ENCODE measurements around the gene CEP57. TPM values are rescaled to one million over a fixed set of nuclear protein-coding genes. Genes with fewer than 3 reads are reported as not detected.

The CEP57 gene
- total RNA-seq, 1 experiment from 2014 or later, result 125 TPM

DNA sequence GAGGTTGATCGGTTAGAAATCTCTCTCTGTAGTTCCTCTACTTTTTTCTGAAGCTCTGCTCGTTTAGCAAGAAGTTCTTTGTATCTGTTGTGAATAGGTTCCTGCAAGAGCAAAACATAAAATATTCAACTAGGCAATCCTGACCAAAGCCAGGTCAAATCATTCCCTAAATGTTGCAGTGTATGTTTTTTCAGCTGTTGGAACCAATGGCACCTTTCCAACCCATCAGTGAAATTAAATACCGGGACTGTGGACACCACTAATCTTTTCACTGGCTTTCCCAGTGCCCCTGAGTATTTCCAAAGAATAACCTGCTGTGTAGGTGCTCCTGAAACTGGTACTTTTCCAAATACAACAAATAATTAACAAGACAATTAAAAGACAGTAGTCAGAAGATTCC lies 45.1 kb downstream of the CEP57 start:
- Mint-ChIP-seq H3K4me3 (ENCODE audit: unreplicated experiment) (no peak overlapping the region), H3K9me3 (ENCODE audit: unreplicated experiment) (no peaks in the 10 kb centered on the region), H3K36me3 (ENCODE audit: insufficient read depth, unreplicated experiment) (peaks cover 88% of the 10 kb centered on the region), H3K4me1 (ENCODE audit: low read depth, unreplicated experiment) (peaks cover 6% of the 10 kb centered on the region), H3K27me3 (ENCODE audit: insufficient read depth, unreplicated experiment) (no peaks in the 10 kb centered on the region), H3K27ac (ENCODE audit: unreplicated experiment) (no peak overlapping the region)
- CTCF ChIA-PET, result interaction anchor here (0.6 to 1.9 kb wide), 17 partner anchors 14 to 681 kb away, joined by 3 to 47 read pairs (median 5); partner anchors contain the start of genes CCDC82, JRKL, MAML2 and MTMR2
- POLR2A ChIA-PET, result interaction anchor here (1.4 kb wide), 1 partner anchor 554 kb away, joined by 10 read pairs; the partner anchor contains the start of genes CCDC82 and JRKL
- Histone ChIP-seq H3K9me3 (no peaks in the 10 kb centered on the region), H3K4me1 (no peaks in the 10 kb centered on the region; the same call in 1 of the 2 replicates), H3K4me3 (ENCODE audit: low read depth, low read length) (no peak overlapping the region), H3K36me3 (ENCODE audit: control insufficient read depth, insufficient read depth, low read length) (0 out of 2 replicates have a peak, but pooled peaks cover 2% of the 10 kb centered on the region), H3K27me3 (replicated peaks; ENCODE audit: control insufficient read depth, insufficient read depth, low read length) (no peaks in the 10 kb centered on the region)
- DNase-seq, result no peak
- BruUV-seq (replicated peaks), result no TSS peak
- TF ChIP-seq, protein P1, sequence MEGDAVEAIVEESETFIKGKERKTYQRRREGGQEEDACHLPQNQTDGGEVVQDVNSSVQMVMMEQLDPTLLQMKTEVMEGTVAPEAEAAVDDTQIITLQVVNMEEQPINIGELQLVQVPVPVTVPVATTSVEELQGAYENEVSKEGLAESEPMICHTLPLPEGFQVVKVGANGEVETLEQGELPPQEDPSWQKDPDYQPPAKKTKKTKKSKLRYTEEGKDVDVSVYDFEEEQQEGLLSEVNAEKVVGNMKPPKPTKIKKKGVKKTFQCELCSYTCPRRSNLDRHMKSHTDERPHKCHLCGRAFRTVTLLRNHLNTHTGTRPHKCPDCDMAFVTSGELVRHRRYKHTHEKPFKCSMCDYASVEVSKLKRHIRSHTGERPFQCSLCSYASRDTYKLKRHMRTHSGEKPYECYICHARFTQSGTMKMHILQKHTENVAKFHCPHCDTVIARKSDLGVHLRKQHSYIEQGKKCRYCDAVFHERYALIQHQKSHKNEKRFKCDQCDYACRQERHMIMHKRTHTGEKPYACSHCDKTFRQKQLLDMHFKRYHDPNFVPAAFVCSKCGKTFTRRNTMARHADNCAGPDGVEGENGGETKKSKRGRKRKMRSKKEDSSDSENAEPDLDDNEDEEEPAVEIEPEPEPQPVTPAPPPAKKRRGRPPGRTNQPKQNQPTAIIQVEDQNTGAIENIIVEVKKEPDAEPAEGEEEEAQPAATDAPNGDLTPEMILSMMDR (IDR thresholded peaks at IDR 0.05; ENCODE audit: insufficient read depth in 1 of 2, low read depth in 1 of 2, low read length in 1 of 2, severe bottlenecking in 1 of 2, unreplicated experiment in 1 of 2), result no peak
- intact Hi-C loops (cut with micrococcal nuclease; ENCODE audit: unreplicated experiment), result loop anchor here (5.0 kb wide), 1 partner anchor 683 kb away; no protein-coding TSS in a partner anchor

DNA sequence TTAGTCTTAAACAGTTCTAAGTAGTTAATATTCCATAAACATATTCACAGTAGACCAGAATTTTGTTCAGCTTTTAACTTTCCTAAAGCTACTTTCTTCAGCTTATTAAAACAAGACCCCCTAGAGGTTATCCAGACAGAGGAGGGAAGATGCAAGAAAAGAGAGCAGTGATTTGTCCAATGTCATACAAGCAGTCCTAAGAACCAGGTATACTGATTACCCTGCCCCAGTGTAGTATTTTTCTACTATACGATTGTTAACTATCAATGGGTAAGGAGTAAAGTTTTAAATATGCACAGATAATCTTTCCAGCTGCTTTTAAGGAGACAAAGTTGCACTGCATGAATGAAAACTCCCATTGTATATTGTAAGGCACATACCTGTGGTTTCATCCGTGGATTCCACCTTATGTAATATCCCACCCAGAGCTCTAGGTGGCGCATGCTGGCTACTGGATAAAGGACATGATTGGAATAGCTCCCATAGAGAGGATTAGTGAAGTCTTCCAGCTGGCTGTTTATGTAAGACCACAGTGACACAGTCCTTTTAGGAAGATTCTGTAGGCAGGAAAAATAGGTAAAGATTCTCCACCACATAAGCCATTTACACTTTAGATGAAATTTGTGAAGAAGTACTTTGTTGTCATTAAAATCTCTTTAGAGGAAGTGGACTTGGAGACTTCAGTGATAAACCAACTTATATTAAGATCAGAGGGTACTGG lies 45.6 kb downstream of the CEP57 start:
- intact Hi-C loops (cut with micrococcal nuclease; ENCODE audit: unreplicated experiment), result loop anchor here (1.0 to 5.0 kb wide), 7 partner anchors 132 to 684 kb away; partner anchors contain the start of gene MAML2
- no peak overlapping the region for H3K27ac Mint-ChIP-seq (ENCODE audit: unreplicated experiment)
- DNase-seq, result peak; percentile 84 to 85

DNA sequence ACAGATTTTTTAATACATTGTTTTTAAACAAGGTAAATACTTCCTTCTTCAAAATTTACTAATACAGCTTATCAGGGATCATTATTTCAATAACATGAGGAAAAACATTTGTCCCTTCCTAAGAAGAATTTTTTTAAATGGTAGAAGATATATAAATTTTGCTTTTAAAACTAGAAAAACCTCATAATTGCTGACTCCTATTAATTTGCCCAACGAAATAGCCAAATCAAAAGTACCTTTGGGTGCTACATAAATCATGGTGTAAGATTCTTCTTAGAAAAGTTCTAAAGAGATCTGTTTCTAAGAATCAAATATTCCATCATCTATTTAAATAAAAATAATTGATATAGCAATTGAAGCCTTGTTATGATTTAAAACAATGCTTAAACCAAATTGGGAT lies 54.9 kb downstream of the CEP57 start:
- Histone ChIP-seq H3K4me3 (ENCODE audit: low read depth, low read length) (no peak overlapping the region), H3K4me1 (no peaks in the 10 kb centered on the region), H3K36me3 (ENCODE audit: control insufficient read depth, insufficient read depth, low read length) (no peaks in the 10 kb centered on the region; the same call in 1 of the 2 replicates), H3K9me3 (no peaks in the 10 kb centered on the region), H3K27me3 (replicated peaks; ENCODE audit: control insufficient read depth, insufficient read depth, low read length) (no peaks in the 10 kb centered on the region)
- Mint-ChIP-seq H3K4me1 (ENCODE audit: low read depth, unreplicated experiment) (no peaks in the 10 kb centered on the region), H3K4me3 (ENCODE audit: unreplicated experiment) (no peak overlapping the region), H3K27me3 (ENCODE audit: insufficient read depth, unreplicated experiment) (no peaks in the 10 kb centered on the region), H3K36me3 (ENCODE audit: insufficient read depth, unreplicated experiment) (peaks cover 50% of the 10 kb centered on the region), H3K9me3 (ENCODE audit: unreplicated experiment) (no peaks in the 10 kb centered on the region), H3K27ac (ENCODE audit: unreplicated experiment) (no peak overlapping the region)
- POLR2A ChIA-PET, result interaction anchor here (0.8 kb wide), 1 partner anchor 55 kb away, joined by 3 read pairs; the partner anchor contains the start of gene CEP57
- no TSS peak for BruUV-seq (replicated peaks)
- intact Hi-C loops (cut with micrococcal nuclease; ENCODE audit: unreplicated experiment), result loop anchor here (5.0 kb wide), 1 partner anchor 172 kb away; no protein-coding TSS in a partner anchor
- TF ChIP-seq, protein P1 (IDR thresholded peaks at IDR 0.05; ENCODE audit: insufficient read depth in 1 of 2, low read depth in 1 of 2, low read length in 1 of 2, severe bottlenecking in 1 of 2, unreplicated experiment in 1 of 2), result no peak
- CTCF ChIA-PET, result interaction anchor here (0.8 kb wide), 1 partner anchor 9 kb away, joined by 3 read pairs; no protein-coding TSS in a partner anchor
- DNase-seq, result no peak

More for the DNA sequence above, 45.6 kb downstream of the CEP57 start:
- BruUV-seq (replicated peaks), result no TSS peak
- Histone ChIP-seq H3K4me1 (no peaks in the 10 kb centered on the region; the same call in 1 of the 2 replicates), H3K27me3 (replicated peaks; ENCODE audit: control insufficient read depth, insufficient read depth, low read length) (no peaks in the 10 kb centered on the region), H3K36me3 (ENCODE audit: control insufficient read depth, insufficient read depth, low read length) (0 out of 2 replicates have a peak, but pooled peaks cover 2% of the 10 kb centered on the region), H3K4me3 (ENCODE audit: low read depth, low read length) (no peak overlapping the region), H3K9me3 (no peaks in the 10 kb centered on the region)
- TF ChIP-seq, protein P1 (IDR thresholded peaks at IDR 0.05; ENCODE audit: insufficient read depth in 1 of 2, low read depth in 1 of 2, low read length in 1 of 2, severe bottlenecking in 1 of 2, unreplicated experiment in 1 of 2), result peak; percentile 97 to 98
- Mint-ChIP-seq H3K27me3 (ENCODE audit: insufficient read depth, unreplicated experiment) (no peaks in the 10 kb centered on the region), H3K36me3 (ENCODE audit: insufficient read depth, unreplicated experiment) (peaks cover 85% of the 10 kb centered on the region), H3K9me3 (ENCODE audit: unreplicated experiment) (no peaks in the 10 kb centered on the region), H3K4me3 (ENCODE audit: unreplicated experiment) (no peak overlapping the region), H3K4me1 (ENCODE audit: low read depth, unreplicated experiment) (peaks cover 6% of the 10 kb centered on the region)
- ChIA-PET POLR2A (interaction anchor here (0.6 to 1.4 kb wide), 2 partner anchors 46 to 554 kb away, joined by 4 to 10 read pairs; partner anchors contain the start of genes CCDC82, FAM76B and JRKL), CTCF (interaction anchor here (0.6 to 1.9 kb wide), 23 partner anchors 9 to 681 kb away, joined by 3 to 47 read pairs (median 5); partner anchors contain the start of genes CCDC82, CEP57, JRKL and MAML2)

Measured in Caco-2 (cell line).